NCI-H146 (cell line): ENCODE measurements around the gene BTBD1.
A peak's percentile ranks its signal among the peaks of the same experiment; 100 is the strongest.
"Not testable (repeated sequence)": the region's sequence is repeated elsewhere in the genome, so short reads cannot be mapped to it uniquely, and the experiment has no call there.

Experiments
- DNase-seq: peaks from one replicate; lab custom pipeline; 2025; lab: John Stamatoyannopoulos, UW

The BTBD1 gene

DNA sequence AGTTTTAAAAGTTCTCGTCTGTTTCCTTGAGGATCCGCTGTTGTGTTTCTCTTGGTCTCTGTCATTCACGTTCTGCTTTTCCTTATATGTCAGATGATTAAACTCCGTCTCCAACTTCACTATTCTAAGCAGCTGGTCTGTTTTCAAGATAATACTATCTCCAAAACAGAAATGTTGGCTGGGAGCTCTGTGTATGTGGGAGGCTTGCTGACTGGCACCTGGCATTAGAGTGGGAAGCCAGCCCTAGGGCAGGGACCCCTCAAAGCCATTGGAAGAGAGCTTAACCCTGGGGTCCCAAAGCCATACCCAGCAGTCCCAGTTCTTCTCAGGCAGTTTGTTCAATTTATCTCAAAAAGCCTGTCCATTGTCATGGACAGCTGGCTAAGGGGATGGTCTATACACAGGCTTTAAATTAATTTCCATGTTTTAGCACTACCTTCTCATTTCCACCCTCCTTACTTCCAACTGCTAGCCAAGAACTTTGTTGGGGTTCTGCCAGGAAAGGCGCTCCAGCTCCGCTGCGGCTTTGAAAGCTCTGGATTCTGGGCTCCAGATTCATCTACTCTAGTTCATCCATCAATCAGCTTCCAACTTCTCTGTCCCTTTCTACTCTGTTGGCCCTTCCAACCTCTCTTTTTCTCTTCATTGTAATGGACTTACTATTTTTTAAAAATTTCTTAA, 9.2 kb downstream of the BTBD1 start:
- no peak for DNase-seq

GRCh38 chr15:83057002-83057401, 10.1 kb downstream of the BTBD1 start:
- DNase-seq, result no peak

GRCh38 chr15:83053151-83053550, 13.9 kb downstream of the BTBD1 start:
- no peak for DNase-seq

GRCh38 chr15:83046558-83047127, 20.4 kb downstream of the BTBD1 start:
- no peak for DNase-seq

- DNase-seq, result no peak
Measured at GRCh38 chr15:83044156-83044555, 22.9 kb downstream of the BTBD1 start.

- DNase-seq, result no peak
Measured at GRCh38 chr15:83039206-83039605, 27.8 kb downstream of the BTBD1 start.

DNA sequence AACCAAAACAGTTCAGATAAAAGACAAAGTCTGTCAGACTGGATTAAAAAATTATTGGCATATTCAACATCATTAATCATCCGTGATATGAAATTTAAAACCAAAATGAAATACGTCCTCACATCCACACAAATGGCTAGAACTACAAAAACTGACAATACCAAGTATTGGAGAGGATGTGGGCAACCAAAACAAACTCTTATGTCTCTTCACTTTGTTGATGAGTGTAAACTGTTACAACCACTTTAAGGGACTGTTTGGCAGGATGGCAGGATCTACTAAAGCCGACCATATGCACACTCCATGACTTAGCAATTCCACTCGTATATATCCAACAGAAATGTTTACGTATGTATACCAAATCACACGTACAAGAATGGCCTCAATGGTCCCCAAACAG, 30.8 kb downstream of the BTBD1 start:
- no peak for DNase-seq

DNA sequence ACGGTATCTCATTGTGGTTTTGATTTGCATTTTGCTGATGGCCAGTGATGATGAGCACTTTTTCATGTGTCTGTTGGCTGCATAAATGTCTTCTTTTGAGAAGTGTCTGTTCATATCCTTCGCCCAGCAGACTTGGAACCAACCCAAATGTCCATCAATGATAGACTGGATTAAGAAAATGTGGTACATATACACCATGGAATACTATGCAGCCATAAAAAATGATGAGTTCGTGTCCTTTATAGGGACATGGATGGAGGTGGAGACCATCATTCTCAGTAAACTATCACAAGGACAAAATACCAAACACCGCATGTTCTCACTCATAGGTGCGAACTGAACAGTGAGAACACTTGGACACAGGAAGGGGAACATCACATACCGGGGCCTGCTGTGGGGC, 35.8 kb downstream of the BTBD1 start:
- DNase-seq, result not testable (repeated sequence)

DNA sequence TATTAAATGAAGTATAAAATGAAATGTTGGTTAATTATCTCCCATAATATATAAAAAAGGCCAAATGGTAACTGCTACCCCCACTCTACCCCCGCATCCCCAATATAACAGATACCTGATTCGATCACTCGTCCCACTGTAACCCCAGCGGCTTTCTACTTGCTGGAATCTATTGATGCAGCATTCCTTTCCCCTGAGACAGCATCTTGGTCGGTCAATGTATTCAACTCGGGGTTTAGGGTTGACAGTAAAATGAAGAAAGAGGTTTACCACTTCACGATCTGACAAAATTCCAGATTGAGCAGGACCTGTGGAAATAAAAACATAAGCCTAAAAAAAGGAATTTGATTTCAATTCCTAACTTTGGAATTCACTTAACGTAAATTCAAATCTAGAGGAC, 37.0 kb downstream of the BTBD1 start:
- no peak for DNase-seq

DNA sequence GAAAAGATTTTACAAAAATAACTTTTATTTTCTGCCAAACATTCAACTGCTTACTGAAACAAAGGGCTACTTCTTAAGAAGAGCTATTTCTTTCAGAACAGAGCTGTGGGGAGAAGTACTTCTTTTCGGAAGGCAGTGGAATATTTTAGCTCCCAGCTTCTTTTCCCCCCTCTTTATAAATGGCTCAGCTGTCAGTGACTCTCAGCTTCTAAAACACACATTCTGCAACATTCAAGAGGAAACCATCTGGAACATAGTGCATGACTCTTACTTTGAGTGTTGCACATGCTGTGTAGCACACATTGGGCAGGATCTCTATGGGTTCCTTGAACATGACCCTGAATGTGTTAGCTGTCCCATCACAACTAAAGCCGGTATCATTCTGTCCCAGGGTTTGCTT, 48.6 kb downstream of the BTBD1 start:
- no peak for DNase-seq

DNA sequence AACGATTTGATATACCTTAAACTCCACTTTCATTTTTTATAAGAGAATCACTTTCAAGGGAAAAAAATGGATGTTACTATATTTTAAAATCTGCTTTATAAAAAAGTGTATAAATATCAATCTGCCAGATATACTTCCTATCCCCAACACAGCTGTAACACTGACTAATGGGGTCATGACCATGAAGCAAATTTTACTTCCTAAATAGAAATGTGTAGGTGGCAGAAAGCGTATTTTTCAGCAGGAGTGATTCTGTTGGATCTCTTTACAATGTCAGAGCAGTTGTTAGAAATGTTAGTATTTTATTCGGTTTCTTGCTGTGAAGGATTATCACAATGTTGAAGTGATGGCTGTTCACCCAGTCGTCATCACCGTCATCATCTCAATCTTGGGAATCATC, 50.1 kb downstream of the BTBD1 start:
- DNase-seq, result no peak

DNA sequence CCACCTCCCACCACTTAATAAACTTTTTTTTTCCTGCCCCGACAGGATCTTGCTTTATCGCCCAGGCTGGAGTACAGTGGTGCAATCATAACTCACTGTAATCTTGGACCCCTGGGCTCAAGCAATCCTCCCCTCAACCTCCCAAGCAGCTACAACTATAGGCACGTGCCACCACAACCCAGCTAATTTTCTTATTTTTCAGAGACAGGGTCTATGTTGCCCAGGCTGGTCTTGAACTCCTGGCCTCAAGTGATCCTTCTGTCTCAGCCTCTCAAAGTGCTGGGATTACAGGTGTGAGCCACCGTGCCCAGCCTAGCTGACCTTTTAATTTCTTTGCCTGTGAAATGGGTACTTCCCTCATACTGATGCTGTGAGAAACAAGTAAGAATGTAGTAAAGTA, 51.7 kb downstream of the BTBD1 start:
- DNase-seq, result no peak

- DNase-seq, result no peak
Measured at GRCh38 chr15:83014205-83014653, 52.8 kb downstream of the BTBD1 start.

DNA sequence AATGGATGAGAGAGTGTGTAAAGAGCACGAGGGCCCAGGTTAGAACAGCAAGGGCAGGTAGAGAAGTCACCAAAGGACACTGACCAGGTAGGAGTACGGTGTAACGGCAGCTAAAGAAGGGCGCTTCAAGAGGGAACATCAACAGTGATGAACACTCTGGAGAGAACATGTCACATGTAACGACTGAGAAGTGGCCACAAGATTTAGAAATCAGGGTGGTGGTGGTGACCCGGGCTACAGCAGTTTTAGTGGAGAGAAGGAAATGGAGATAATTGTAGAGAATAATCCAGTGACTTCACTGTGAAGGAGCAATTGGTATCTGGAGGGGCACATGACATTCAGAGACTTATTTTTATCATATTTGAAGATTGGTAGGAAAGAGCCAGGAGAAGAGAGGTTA, 54.4 kb downstream of the BTBD1 start:
- DNase-seq, result no peak

DNA sequence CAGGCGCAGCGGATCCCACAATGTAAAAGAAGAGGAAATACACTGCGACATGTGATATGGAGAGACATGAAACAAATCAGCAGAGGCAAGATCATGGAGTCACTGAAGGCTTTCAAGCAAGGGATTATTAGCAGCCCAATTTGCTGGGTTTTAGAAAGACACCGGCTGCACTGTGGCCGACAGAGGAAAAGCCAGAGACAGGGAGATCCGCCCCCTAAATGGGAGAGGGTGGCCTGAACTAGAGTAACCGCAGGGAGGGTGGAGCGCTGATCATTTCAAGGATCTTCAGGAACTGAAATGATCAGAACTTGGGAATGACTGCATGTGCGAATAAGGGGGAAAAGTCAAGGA, 55.0 kb downstream of the BTBD1 start:
- DNase-seq, result peak; percentile 35

DNA sequence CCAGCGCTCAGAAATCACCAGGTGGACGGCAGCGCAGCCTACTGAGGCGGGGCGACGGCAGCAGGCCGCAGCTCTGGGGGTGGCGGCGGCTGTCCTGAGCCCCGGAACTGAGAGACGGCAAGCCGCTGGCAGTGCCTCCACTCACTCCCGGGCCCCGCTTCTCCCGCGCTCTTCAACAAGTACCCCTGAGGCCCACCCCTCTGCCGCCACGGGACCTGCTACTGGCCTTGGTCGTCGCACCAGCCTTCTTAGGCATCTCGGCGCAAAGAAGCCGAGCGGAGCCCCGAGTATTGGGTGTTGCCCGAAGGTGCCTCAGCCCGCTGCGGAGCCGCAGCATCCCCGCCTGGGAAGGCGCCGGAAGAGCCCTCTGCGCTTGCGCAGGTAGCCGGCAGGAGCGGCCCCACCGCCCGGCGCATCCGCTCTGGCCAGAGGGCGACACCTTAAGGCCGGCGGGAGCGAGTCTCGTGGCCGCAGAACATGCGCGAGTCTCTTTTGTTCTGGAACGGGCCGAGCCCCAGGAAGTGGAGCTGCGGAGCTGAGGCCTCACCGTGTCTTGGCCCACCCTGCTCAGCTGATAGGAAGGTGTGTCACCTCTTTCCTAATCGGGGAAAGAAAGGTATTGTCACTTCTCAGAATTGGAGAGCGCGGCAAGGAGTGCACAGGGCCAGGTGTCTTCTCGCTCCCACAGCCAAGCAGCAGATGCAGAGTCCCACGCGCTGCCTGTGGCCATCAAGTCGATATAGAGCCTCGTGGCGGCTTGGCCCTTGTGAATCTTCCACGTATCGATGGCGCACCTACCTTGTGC, 55.6 kb downstream of the BTBD1 start, which contains the start of gene C15orf40:
Gene C15orf40 (minus strand): TSS at position 369 of the 805 bp plus-strand sequence. CDS start 32 bp downstream, at position 337.
- peak; percentile 90 for DNase-seq

DNA sequence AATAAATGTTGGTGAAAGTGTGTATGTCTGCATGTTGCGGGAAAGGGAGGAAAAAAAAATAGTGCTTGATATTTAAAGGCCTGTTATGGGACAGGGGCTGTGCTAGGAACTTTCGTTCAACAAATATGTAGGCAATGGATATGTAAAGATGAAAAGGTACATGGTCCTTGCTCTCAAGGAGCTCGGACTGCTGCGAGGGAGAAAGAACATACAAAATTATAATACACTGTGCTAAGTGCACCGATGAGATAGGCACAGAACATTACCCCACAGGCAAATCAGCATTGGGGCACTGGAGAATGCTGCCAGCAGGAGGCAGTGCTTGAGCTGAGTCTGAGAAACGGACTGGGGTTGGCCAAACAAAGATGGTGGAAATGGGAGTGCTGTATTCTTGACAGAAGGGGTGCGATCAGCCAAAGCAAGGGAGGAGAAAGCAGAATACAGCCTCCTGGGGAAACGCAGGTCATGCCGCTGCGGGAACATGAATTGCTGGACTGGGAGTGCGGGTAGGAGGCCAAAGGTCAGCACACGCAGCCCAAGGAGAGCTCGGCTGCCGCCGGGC, 56.3 kb downstream of the BTBD1 start:
- DNase-seq, result peak; percentile 55

DNA sequence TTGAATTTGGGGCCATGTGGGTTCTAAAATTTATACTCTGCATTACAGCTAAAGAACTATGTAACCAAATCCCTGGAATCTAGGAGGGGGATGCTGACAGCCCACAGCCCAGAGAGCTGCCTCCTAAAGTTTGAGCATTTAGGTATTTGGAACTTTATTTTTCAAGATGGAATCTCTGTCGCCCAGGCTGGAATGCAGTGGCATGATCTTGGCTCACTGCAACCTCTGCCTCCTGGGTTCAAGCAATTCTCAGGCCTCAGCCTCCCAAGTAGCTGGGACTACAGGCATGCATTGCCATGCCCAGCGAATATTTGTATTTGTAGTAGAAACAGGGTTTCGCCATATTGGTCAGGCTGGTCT, 66.4 kb downstream of the BTBD1 start:
- not testable (repeated sequence) for DNase-seq

DNA sequence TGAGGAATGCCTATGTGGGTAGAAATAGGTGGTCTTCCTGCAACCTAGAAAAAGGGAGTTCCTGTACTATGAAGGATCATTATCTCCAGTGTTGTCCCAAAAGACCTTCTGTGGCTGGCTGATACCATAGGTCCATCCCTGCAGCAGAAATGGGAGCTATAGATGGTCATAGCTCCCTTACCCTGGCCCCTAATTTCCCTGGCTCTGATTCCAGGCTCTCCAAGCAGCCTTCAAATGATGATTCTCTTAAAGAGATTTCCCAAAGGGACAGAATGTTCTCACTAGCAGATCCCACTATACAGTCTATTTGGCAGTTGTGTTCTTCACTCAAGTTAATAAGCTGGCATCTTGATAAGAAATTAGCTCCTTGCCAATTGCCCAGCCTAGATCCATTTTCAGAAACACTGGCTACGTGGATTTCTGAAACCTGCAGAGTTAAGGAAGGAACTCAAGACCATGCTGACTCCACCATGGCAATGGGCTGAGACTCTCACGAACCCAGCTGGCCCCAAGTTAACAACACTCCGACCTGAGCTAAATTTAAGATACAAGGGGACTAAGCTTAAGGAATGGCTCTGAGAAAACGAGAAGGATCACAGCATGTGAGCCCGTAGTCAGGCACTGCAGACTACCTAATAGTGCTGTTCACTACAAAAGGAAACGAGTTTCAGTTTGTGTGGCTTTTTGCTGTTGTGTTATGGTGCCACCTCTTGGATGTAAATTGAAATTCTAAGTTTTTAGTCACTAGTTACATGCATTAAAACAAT, 67.0 kb downstream of the BTBD1 start:
- peak; percentile 35 for DNase-seq

- DNase-seq, result no peak
Measured at GRCh38 chr15:82999426-82999825, 67.6 kb downstream of the BTBD1 start.

- DNase-seq, result no peak
Measured at GRCh38 chr15:82995938-82996337, 71.1 kb downstream of the BTBD1 start.

DNA sequence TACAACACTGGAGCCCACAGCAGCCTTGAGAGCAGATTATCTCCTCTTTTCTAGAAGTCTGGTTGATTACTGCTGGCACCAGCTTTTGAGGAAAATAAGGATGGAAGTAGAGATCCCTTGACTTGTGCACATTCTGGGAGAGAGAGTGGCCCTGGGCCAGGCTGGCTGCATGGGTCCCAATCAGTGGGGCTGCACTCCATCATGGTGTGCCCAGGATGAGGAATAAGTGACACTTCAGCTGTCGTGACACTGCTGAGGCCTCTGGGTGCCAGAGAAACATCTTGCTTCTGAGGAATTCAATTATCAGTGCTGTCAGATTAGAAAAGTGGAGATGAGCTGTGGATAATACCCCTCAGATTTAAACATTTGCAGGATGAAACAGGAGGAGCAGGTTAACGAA, 72.0 kb downstream of the BTBD1 start:
- DNase-seq, result no peak
